ENCODE results near the gene GARIN5A. TPM values are rescaled to one million over a fixed set of nuclear protein-coding genes. Genes with fewer than 3 reads are reported as not detected.

The GARIN5A gene
- polyA plus RNA-seq, 2 of the 4 experiments (the other 2 are of a cell fraction): 1.1 to 1.7 TPM

- TF ChIP-seq HEYL (CRISPR knock-in tag; IDR thresholded peaks at IDR 0.05) (no peak), MAZ (IDR thresholded peaks at IDR 0.05; ENCODE audit: borderline replicate concordance, low read depth, low read length) (no peak), FOSB (CRISPR knock-in tag; IDR thresholded peaks at IDR 0.05) (no peak), GATA3 (IDR thresholded peaks at IDR 0.05; ENCODE audit: borderline replicate concordance) (no peak)
Measured at GRCh38 chr19:50431343-50432220, 45.1 kb downstream of the GARIN5A start (continued).

- WGBS (ENCODE audit: missing lambda C conversion rate): 44% methylated on average over 13 of the region's 13 CpGs
- no peak for DNase-seq (ENCODE audit: low read depth in 1 of 2, low spot score in 1 of 2)
- Histone ChIP-seq H3K4me2 (peak overlapping the region; percentile 96), H3K4me3 (peak overlapping the region; percentile 67; the same call in 2 of the 3 replicates), H3K9me3 (no peaks in the 10 kb centered on the region), H3K27ac (no peak overlapping the region; a peak in 1 of 6 replicates), H3K4me1 (peaks cover 11% of the 10 kb centered on the region)
- FAIRE-seq: no peak
- POLR2A ChIA-PET: no interaction called here
- CTCF ChIA-PET: interaction anchor here (0.9 to 3.5 kb wide), 4 partner anchors 16 to 74 kb away, joined by 3 to 19 read pairs (median 3); no protein-coding TSS in a partner anchor
- TF ChIP-seq ZC3H11A (IDR thresholded peaks at IDR 0.05) (no peak), HOXB5 (CRISPR knock-in tag; IDR thresholded peaks at IDR 0.05) (no peak), ZNF302 (CRISPR knock-in tag; IDR thresholded peaks at IDR 0.05) (no peak), HMGXB4 (CRISPR knock-in tag; IDR thresholded peaks at IDR 0.05; ENCODE audit: borderline replicate concordance) (no peak), HDAC2 (IDR thresholded peaks at IDR 0.05) (no peak), RFX5 (IDR thresholded peaks at IDR 0.05) (no peak), KDM1A (IDR thresholded peaks at IDR 0.05; ENCODE audit: low read depth) (no peak), REST (IDR thresholded peaks at IDR 0.05) (no peak)
- ATAC-seq: no peak
Measured at GRCh38 chr19:50430888-50431342, 45.7 kb downstream of the GARIN5A start.

- Histone ChIP-seq H3K4me2 (no peak overlapping the region), H3K27ac (no peak overlapping the region), H3K9me3 (no peaks in the 10 kb centered on the region), H3K4me3 (no peak overlapping the region), H3K4me1 (peaks cover 11% of the 10 kb centered on the region)
- DNase-seq (ENCODE audit: low read depth in 1 of 2, low spot score in 1 of 2) (no peak), ATAC-seq (no peak), FAIRE-seq (no peak)
- POLR2A ChIA-PET: no interaction called here
- WGBS (ENCODE audit: missing lambda C conversion rate): 51% methylated on average over 6 of the region's 7 CpGs
- CTCF ChIA-PET: interaction anchor here (0.6 to 3.5 kb wide), 9 partner anchors 11 to 60 kb away, joined by 3 to 19 read pairs (median 4); no protein-coding TSS in a partner anchor
- no peak for TF ChIP-seq SREBF2 (IDR thresholded peaks at IDR 0.05)
- TF ChIP-seq REST (IDR thresholded peaks at IDR 0.05): no peak
- no peak for TF ChIP-seq CTCF (IDR thresholded peaks at IDR 0.05)
- TF ChIP-seq CBX2 (IDR thresholded peaks at IDR 0.05; ENCODE audit: borderline replicate concordance, low read depth): no peak
- no peak for TF ChIP-seq EHF (CRISPR knock-in tag; IDR thresholded peaks at IDR 0.05)
- TF ChIP-seq HOXA7 (CRISPR knock-in tag; IDR thresholded peaks at IDR 0.05): no peak
- no peak for TF ChIP-seq HMGXB4 (CRISPR knock-in tag; IDR thresholded peaks at IDR 0.05; ENCODE audit: borderline replicate concordance)
- TF ChIP-seq EP300 (IDR thresholded peaks at IDR 0.05): no peak
Measured at GRCh38 chr19:50428772-50429463, 47.7 kb downstream of the GARIN5A start.
